Measurements from ENCODE around the gene ZFX.

ZFX gene

GRCh38 chrX:24243188-24243587 is 93.7 kb downstream of the ZFX start:
- no peak for TF ChIP-seq CTCF (IDR thresholded peaks at IDR 0.05; ENCODE audit: control insufficient read depth, extremely low read depth, insufficient read depth)
- no peak overlapping the region for H3K4me3 ChIP-seq (ENCODE audit: low read depth, low read length)
- no peak for DNase-seq (ENCODE audit: low read depth)

- H3K4me3 ChIP-seq (ENCODE audit: low read depth, low read length), result no peak overlapping the region
- no peak for TF ChIP-seq CTCF (IDR thresholded peaks at IDR 0.05; ENCODE audit: control insufficient read depth, extremely low read depth, insufficient read depth)
- DNase-seq (ENCODE audit: low read depth), result no peak
Observed at GRCh38 chrX:24243692-24244091, 94.2 kb downstream of the ZFX start.

- no peak for DNase-seq (ENCODE audit: low read depth)
- TF ChIP-seq CTCF (IDR thresholded peaks at IDR 0.05; ENCODE audit: control insufficient read depth, extremely low read depth, insufficient read depth), result no peak
- H3K4me3 ChIP-seq (ENCODE audit: low read depth, low read length), result no peak overlapping the region
Observed at GRCh38 chrX:24245202-24245601, 95.7 kb downstream of the ZFX start.

GRCh38 chrX:24248042-24248441 is 98.5 kb downstream of the ZFX start:
- no peak for DNase-seq (ENCODE audit: low read depth)
- no peak for TF ChIP-seq CTCF (IDR thresholded peaks at IDR 0.05; ENCODE audit: control insufficient read depth, extremely low read depth, insufficient read depth)

GRCh38 chrX:24253030-24253429 is 103.5 kb downstream of the ZFX start:
- DNase-seq (ENCODE audit: low read depth), result no peak

More at GRCh38 chrX:24248042-24248441, 98.5 kb downstream of the ZFX start:
- H3K4me3 ChIP-seq (ENCODE audit: low read depth, low read length), result no peak overlapping the region

DNA sequence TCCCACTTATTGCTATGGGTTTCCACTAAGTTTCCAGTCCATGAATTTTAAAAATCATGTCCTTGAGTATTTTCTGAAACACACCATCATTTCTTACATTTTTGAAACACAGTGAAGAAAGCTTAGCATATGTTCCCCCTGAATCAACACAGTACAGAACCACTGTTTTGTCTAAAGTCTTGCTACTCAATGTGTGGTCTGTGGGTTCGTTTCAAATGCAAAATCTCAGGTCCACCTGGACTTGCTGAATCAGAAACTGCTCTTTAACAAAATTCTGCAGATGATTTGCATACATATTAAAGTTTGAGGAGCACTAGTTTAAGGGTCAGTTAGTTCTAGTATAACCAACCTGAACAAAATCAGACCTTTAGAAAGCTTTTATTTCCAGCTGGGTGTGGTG is 103.9 kb downstream of the ZFX start:
- no peak for TF ChIP-seq CTCF (IDR thresholded peaks at IDR 0.05; ENCODE audit: control insufficient read depth, extremely low read depth, insufficient read depth)
- DNase-seq (ENCODE audit: low read depth), result no peak

More at GRCh38 chrX:24253030-24253429, 103.5 kb downstream of the ZFX start:
- TF ChIP-seq CTCF (IDR thresholded peaks at IDR 0.05; ENCODE audit: control insufficient read depth, extremely low read depth, insufficient read depth), result no peak
- H3K4me3 ChIP-seq (ENCODE audit: low read depth, low read length), result no peak overlapping the region

DNA sequence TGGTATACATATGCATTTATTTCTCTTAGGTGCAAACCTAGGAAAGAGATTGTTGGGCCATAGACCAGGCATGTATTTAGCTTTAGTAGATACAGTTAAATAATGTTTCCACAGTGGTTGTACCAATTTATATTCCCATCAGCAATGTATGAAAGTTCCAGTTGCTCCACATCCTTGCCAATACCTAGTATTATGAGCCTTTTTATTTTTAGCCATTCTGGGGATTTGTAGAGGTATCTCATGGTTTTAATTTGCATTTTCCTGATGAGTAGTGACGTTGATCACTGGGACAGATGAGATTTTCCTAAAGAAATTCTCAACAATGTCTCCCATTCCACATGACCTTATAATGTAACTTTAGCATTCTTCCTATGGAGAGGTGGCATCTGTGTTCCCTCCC is 107.5 kb downstream of the ZFX start:
- TF ChIP-seq CTCF (IDR thresholded peaks at IDR 0.05; ENCODE audit: control insufficient read depth, extremely low read depth, insufficient read depth), result no peak
- no peak for DNase-seq (ENCODE audit: low read depth)

More for the DNA sequence above, 103.9 kb downstream of the ZFX start:
- no peak overlapping the region for H3K4me3 ChIP-seq (ENCODE audit: low read depth, low read length)

More for the DNA sequence above, 107.5 kb downstream of the ZFX start:
- no peak overlapping the region for H3K4me3 ChIP-seq (ENCODE audit: low read depth, low read length)
